ENCODE measurements around the gene RGL3. TPM values are rescaled to one million over a fixed set of nuclear protein-coding genes. Genes with fewer than 3 reads are reported as not detected.

Gene RGL3

GRCh38 chr19:11345122-11345803 lies 73.9 kb downstream of the RGL3 start:
- H3K9me3 ChIP-seq (replicated peaks; ENCODE audit: low read length) = peaks cover 7% of the 10 kb centered on the region
- no peaks in the 10 kb centered on the region for H3K36me3 ChIP-seq (ENCODE audit: insufficient read depth, low read length)
- H3K9ac ChIP-seq (ENCODE audit: low read depth, low read length) = peak overlapping the region; percentile 81
- peak overlapping the region; percentile 78 for H3K4me3 ChIP-seq (ENCODE audit: low read length)
- H3K4me2 ChIP-seq (ENCODE audit: low read length) = peak overlapping the region; percentile 84
- no peaks in the 10 kb centered on the region for H3K27me3 ChIP-seq (ENCODE audit: control insufficient read depth, insufficient read depth, low read length)
- peaks cover 19% of the 10 kb centered on the region for H3K4me1 ChIP-seq (ENCODE audit: control insufficient read depth, insufficient read depth, low read length)

Small RNA genes lying within 50 kb of the gene (small RNA-seq; reads per million reads assigned to genes)
- not detected for gene RF00019

Measured in skeletal muscle satellite cell (primary cell).